Progenitor cell of endocrine pancreas (in vitro differentiated cells): ENCODE measurements around the gene WFS1. TPM values are rescaled to one million over a fixed set of nuclear protein-coding genes. Genes with fewer than 3 reads are reported as not detected.

Experiments
- DNase-seq: peaks from one replicate; pipeline ENCODE4 v3.0.0; 2021; ENCODE audit warnings: low spot score; ENCODE audit not compliant: unreplicated experiment
- H3K27ac Mint-ChIP-seq: 2 replicates; pipeline ENCODE4 v1.8.0; 2021; ENCODE audit warnings: mild to moderate bottlenecking, moderate library complexity, mixed read lengths
- H3K27me3 Mint-ChIP-seq: 2 replicates; pipeline ENCODE4 v1.8.0; 2021; ENCODE audit warnings: mixed read lengths
- H3K36me3 Mint-ChIP-seq: 2 replicates; pipeline ENCODE4 v1.8.0; 2022; ENCODE audit warnings: mixed read lengths; ENCODE audit not compliant: insufficient read depth
- H3K4me1 Mint-ChIP-seq: 2 replicates; pipeline ENCODE4 v1.8.0; 2021; ENCODE audit warnings: low read depth, mixed read lengths
- H3K4me3 Mint-ChIP-seq: 2 replicates; pipeline ENCODE4 v1.8.0; 2021; ENCODE audit warnings: low read depth, mild to moderate bottlenecking, moderate library complexity, mixed read lengths
- H3K9me3 Mint-ChIP-seq: 2 replicates; pipeline ENCODE4 v1.8.0; 2021; ENCODE audit warnings: low read depth, mixed read lengths
- CTCF ChIP-seq: fragments of 200-600 bp; sonication (generic); IDR thresholded peaks from one replicate; pipeline ENCODE4 v1.5.0; 2021; ENCODE audit warnings: antibody characterized with exemption, mild to moderate bottlenecking; ENCODE audit not compliant: unreplicated experiment
- total RNA-seq: library from RNA; stranded (reverse); gene quantifications from 2 replicates; pipeline ENCODE4 v1.2.1, GENCODE V29; 2021

Gene WFS1
- total RNA-seq, 1 donor from 2014 or later = 37.9 TPM

GRCh38 chr4:6295495-6295894, 25.8 kb downstream of the WFS1 start:
- Mint-ChIP-seq H3K36me3 (peaks cover 14% of the 10 kb centered on the region), H3K27ac (no peak overlapping the region), H3K27me3 (no peaks in the 10 kb centered on the region), H3K4me3 (no peak overlapping the region), H3K9me3 (no peaks in the 10 kb centered on the region), H3K4me1 (no peaks in the 10 kb centered on the region)
- no peak for TF ChIP-seq CTCF
- DNase-seq = no peak

- Mint-ChIP-seq H3K36me3 (peaks cover 17% of the 10 kb centered on the region), H3K4me1 (no peaks in the 10 kb centered on the region)
These were observed 26.4 kb downstream of the WFS1 start for GRCh38 chr4:6296026-6296425.

GRCh38 chr4:6297266-6297815, 27.7 kb downstream of the WFS1 start:
- peaks cover 19% of the 10 kb centered on the region for H3K36me3 Mint-ChIP-seq
- no peak overlapping the region for H3K27ac Mint-ChIP-seq
- no peak for DNase-seq
- H3K4me1 Mint-ChIP-seq = no peaks in the 10 kb centered on the region
- H3K27me3 Mint-ChIP-seq = no peaks in the 10 kb centered on the region
- H3K9me3 Mint-ChIP-seq = no peaks in the 10 kb centered on the region
- no peak overlapping the region for H3K4me3 Mint-ChIP-seq
- no peak for TF ChIP-seq CTCF

More at GRCh38 chr4:6296026-6296425, 26.4 kb downstream of the WFS1 start:
- Mint-ChIP-seq H3K4me3 (no peak overlapping the region), H3K9me3 (no peaks in the 10 kb centered on the region), H3K27ac (no peak overlapping the region), H3K27me3 (no peaks in the 10 kb centered on the region)
- TF ChIP-seq CTCF = no peak
- DNase-seq = no peak

GRCh38 chr4:6298035-6298434, 28.4 kb downstream of the WFS1 start:
- no peaks in the 10 kb centered on the region for H3K27me3 Mint-ChIP-seq
- H3K9me3 Mint-ChIP-seq = no peaks in the 10 kb centered on the region
- H3K4me3 Mint-ChIP-seq = no peak overlapping the region
- peaks cover 20% of the 10 kb centered on the region for H3K36me3 Mint-ChIP-seq
- H3K4me1 Mint-ChIP-seq = no peaks in the 10 kb centered on the region
- TF ChIP-seq CTCF = no peak
- H3K27ac Mint-ChIP-seq = no peak overlapping the region
- no peak for DNase-seq

- TF ChIP-seq CTCF = no peak
- Mint-ChIP-seq H3K27ac (no peak overlapping the region), H3K27me3 (no peaks in the 10 kb centered on the region), H3K9me3 (no peaks in the 10 kb centered on the region), H3K36me3 (peaks cover 20% of the 10 kb centered on the region), H3K4me3 (no peak overlapping the region), H3K4me1 (no peaks in the 10 kb centered on the region)
- no peak for DNase-seq
These were observed 29.2 kb downstream of the WFS1 start for GRCh38 chr4:6298852-6299251.
